Spleen (tissue), 7 donors: ENCODE results near the gene LSM3.

Experiments
- POLR2A ChIP-seq, 3 donors: fragments of 450-650 bp; IDR thresholded peaks; one replicate each; pipeline ENCODE4 v1.5.1; 2017; ENCODE audit warnings: antibody characterized with exemption in 3 of 3, mild to moderate bottlenecking in 1 of 3
- POLR2AphosphoS5 ChIP-seq, 3 donors: sonication (generic); formaldehyde crosslinking; IDR thresholded peaks; one replicate each; pipeline ENCODE4 v1.5.1; 2017; ENCODE audit warnings: antibody characterized with exemption in 3 of 3
- TF ChIP-seq, protein P1 (sequence below), 11 experiments: fragments of 200-600 bp in 7 of 11; fragments of 450-650 bp in 4 of 11; sonication (generic) in 4 of 11; IDR thresholded peaks in 8 of 11; conservative IDR thresholded peaks in 3 of 11; 1 replicate in 7 of 11; 2 replicates in 4 of 11; pipeline versions ENCODE4 v1.4.0 to v1.8.0; 2016 to 2021; ENCODE audit warnings: antibody characterized with exemption in 11 of 11, inconsistent platforms in 4 of 11, mild to moderate bottlenecking in 1 of 11
- donor health status: DM: no; HTN: no; CAD: no; lungs with moderate emphysema.
- donor health status: DM: no; HTN: no; CAD: no.
- donor health status: DM: no; HTN: no; CAD: no.

GRCh38 chr3:14150491-14151230 is 28.0 kb upstream of the LSM3 start:
- TF ChIP-seq POLR2AphosphoS5 (IDR thresholded peaks at IDR 0.05): no peak
- TF ChIP-seq, protein P1, sequence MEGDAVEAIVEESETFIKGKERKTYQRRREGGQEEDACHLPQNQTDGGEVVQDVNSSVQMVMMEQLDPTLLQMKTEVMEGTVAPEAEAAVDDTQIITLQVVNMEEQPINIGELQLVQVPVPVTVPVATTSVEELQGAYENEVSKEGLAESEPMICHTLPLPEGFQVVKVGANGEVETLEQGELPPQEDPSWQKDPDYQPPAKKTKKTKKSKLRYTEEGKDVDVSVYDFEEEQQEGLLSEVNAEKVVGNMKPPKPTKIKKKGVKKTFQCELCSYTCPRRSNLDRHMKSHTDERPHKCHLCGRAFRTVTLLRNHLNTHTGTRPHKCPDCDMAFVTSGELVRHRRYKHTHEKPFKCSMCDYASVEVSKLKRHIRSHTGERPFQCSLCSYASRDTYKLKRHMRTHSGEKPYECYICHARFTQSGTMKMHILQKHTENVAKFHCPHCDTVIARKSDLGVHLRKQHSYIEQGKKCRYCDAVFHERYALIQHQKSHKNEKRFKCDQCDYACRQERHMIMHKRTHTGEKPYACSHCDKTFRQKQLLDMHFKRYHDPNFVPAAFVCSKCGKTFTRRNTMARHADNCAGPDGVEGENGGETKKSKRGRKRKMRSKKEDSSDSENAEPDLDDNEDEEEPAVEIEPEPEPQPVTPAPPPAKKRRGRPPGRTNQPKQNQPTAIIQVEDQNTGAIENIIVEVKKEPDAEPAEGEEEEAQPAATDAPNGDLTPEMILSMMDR (IDR thresholded peaks at IDR 0.05 in 8 of 11, conservative IDR thresholded peaks at IDR 0.05 in 3 of 11): no peak
- TF ChIP-seq POLR2A (IDR thresholded peaks at IDR 0.05): no peak
